HepG2 (cell line): ENCODE results near the gene ACOT8. TPM values are rescaled to one million over a fixed set of nuclear protein-coding genes. Genes with fewer than 3 reads are reported as not detected.

Experiments used
- E2F5 ChIP-seq: sonication (generic); formaldehyde crosslinking; conservative IDR thresholded peaks from 2 replicates; pipeline ENCODE4 v1.4.0; 2020; ENCODE audit warnings: missing genetic modification reagents
- EEA1 ChIP-seq: sonication (generic); formaldehyde crosslinking; IDR thresholded peaks from 2 replicates; pipeline ENCODE4 v1.5.1; 2020; ENCODE audit warnings: mild to moderate bottlenecking, missing genetic modification reagents, borderline replicate concordance
- HBP1 ChIP-seq: IDR thresholded peaks from 2 replicates; pipeline ENCODE4 v1.6.1; 2016; ENCODE audit warnings: low read depth, control low read depth
- HDAC1 ChIP-seq: sonication (generic); formaldehyde crosslinking; IDR thresholded peaks from 2 replicates; pipeline ENCODE4 v1.5.1; 2020; ENCODE audit warnings: mild to moderate bottlenecking, missing genetic modification reagents
- HIC2 ChIP-seq: sonication (generic); formaldehyde crosslinking; IDR thresholded peaks from 2 replicates; pipeline ENCODE4 v1.9.0; 2022; ENCODE audit warnings: low read depth, missing genetic modification reagents
- MAFG ChIP-seq: sonication (generic); formaldehyde crosslinking; IDR thresholded peaks from 2 replicates; pipeline ENCODE4 v1.5.1; 2020; ENCODE audit warnings: mild to moderate bottlenecking, missing genetic modification reagents
- NRL ChIP-seq: sonication (generic); formaldehyde crosslinking; IDR thresholded peaks from 2 replicates; pipeline ENCODE4 v1.5.0; 2020; ENCODE audit warnings: missing genetic modification reagents, mild to moderate bottlenecking, moderate library complexity, borderline replicate concordance
- POLR2A ChIP-seq, 2 experiments: IDR thresholded peaks; 2 replicates each; pipeline ENCODE4 v1.6.1; 2011; ENCODE audit warnings: low read depth in 2 of 2, low read length in 2 of 2, mild to moderate bottlenecking in 1 of 2, moderate library complexity in 1 of 2; ENCODE audit not compliant: insufficient read depth in 1 of 2
- RNF2 ChIP-seq: fragments of 450-650 bp; conservative IDR thresholded peaks from 2 replicates; pipeline ENCODE4 v1.6.1; 2016; ENCODE audit warnings: low read depth
- SMARCC2 ChIP-seq: fragments of 450-650 bp; IDR thresholded peaks from 2 replicates; pipeline ENCODE4 v1.6.1; 2017; ENCODE audit warnings: antibody characterized with exemption, mild to moderate bottlenecking
- SNAI1 ChIP-seq: sonication (generic); formaldehyde crosslinking; IDR thresholded peaks from 2 replicates; pipeline ENCODE4 v1.5.0; 2020; ENCODE audit warnings: mild to moderate bottlenecking, missing genetic modification reagents, borderline replicate concordance
- STAT6 ChIP-seq: sonication (generic); formaldehyde crosslinking; IDR thresholded peaks from 2 replicates; pipeline ENCODE4 v1.4.0; 2020; ENCODE audit warnings: missing genetic modification reagents, mild to moderate bottlenecking, borderline replicate concordance
- WIZ ChIP-seq: sonication (generic); formaldehyde crosslinking; IDR thresholded peaks from 2 replicates; pipeline ENCODE4 v1.5.1; 2020; ENCODE audit warnings: mild to moderate bottlenecking, missing genetic modification reagents
- ZFY ChIP-seq: sonication (generic); formaldehyde crosslinking; IDR thresholded peaks from 2 replicates; pipeline ENCODE4 v1.4.0; 2020; ENCODE audit warnings: missing genetic modification reagents
- ZNF124 ChIP-seq: sonication (generic); formaldehyde crosslinking; IDR thresholded peaks from 2 replicates; pipeline ENCODE4 v1.4.0; 2020; ENCODE audit warnings: missing genetic modification reagents
- ZNF414 ChIP-seq: sonication (generic); formaldehyde crosslinking; IDR thresholded peaks from 2 replicates; pipeline ENCODE4 v1.5.0; 2020; ENCODE audit warnings: missing genetic modification reagents
- ZNF562 ChIP-seq: sonication (generic); formaldehyde crosslinking; IDR thresholded peaks from 2 replicates; pipeline ENCODE4 v1.8.0; 2022; ENCODE audit warnings: missing genetic modification reagents, borderline replicate concordance
- ZNF710 ChIP-seq: sonication (generic); formaldehyde crosslinking; IDR thresholded peaks from 2 replicates; pipeline ENCODE4 v1.5.0; 2020; ENCODE audit warnings: mild to moderate bottlenecking, missing genetic modification reagents, borderline replicate concordance
- ZSCAN29 ChIP-seq: sonication (generic); formaldehyde crosslinking; conservative IDR thresholded peaks from 2 replicates; pipeline ENCODE4 v1.4.0; 2020; ENCODE audit warnings: mild to moderate bottlenecking, missing genetic modification reagents
- polyA plus RNA-seq, 8 experiments: library from polyadenylated mRNA; depleted of rRNA in 3 of 8; stranded (reverse) in 7 of 8; unstranded in 1 of 8; fragments of >200 nt; fragmentation: Illumina TruSeq in 4 of 8; extraction: Trizol in 4 of 8; gene quantifications; 2 replicates each; pipeline versions ENCODE4 v1.2.1 to v1.2.3, GENCODE V29; 2011 to 2016; ENCODE audit warnings: low read depth in 4 of 8, missing spikeins in 1 of 8, mixed read lengths in 1 of 8; ENCODE audit not compliant: insufficient read depth in 1 of 8
- total RNA-seq, 5 experiments: library from RNA; depleted of rRNA; stranded (reverse); fragments of >200 nt; fragmentation: Illumina TruSeq; extraction: Trizol; gene quantifications; 2 replicates each; pipeline ENCODE4 v1.2.3, GENCODE V29; 2016; ENCODE audit warnings: low read depth in 1 of 5

Gene ACOT8
- total and polyA plus RNA-seq, 2 of the 13 experiments (the other 11 are each of a cell fraction or from before 2014, with no cell fraction given) = 31.4 to 45.5 TPM

- TF ChIP-seq STAT6 (CRISPR knock-in tag) (peak; percentile 69; the same call in 1 of the 2 replicates), EEA1 (CRISPR knock-in tag) (no peak; the same call in 1 of the 2 replicates), ZNF710 (CRISPR knock-in tag) (no peak), ZNF414 (0 out of 2 replicates have a peak, but pooled peaks have one; percentile 45), SMARCC2 (peak; percentile 32; the same call in 1 of the 2 replicates), ZSCAN29 (no peak), ZNF562 (CRISPR knock-in tag) (no peak), E2F5 (CRISPR knock-in tag) (no peak), HBP1 (no peak), RNF2 (no peak), HIC2 (no peak), MAFG (CRISPR knock-in tag) (no peak), WIZ (CRISPR knock-in tag) (no peak), HDAC1 (peak; percentile 89), ZFY (CRISPR knock-in tag) (no peak), SNAI1 (CRISPR knock-in tag) (no peak), POLR2A (IDR thresholded peaks at IDR 0.05; ENCODE audit: insufficient read depth in 1 of 2, low read depth in 2 of 2, low read length in 2 of 2) (no peak), ZNF124 (peak; percentile 80), NRL (no peak)
Measured at GRCh38 chr20:45863543-45864470, 6.6 kb upstream of the ACOT8 start (continued).
